ENCODE results near the gene ENOSF1.

ENOSF1 gene

GRCh38 chr18:671405-671804 is 41.0 kb downstream of the ENOSF1 start:
- no peak for DNase-seq

GRCh38 chr18:670522-670921 is 41.9 kb downstream of the ENOSF1 start:
- no peak for DNase-seq

- no peak for DNase-seq
These were observed 43.4 kb downstream of the ENOSF1 start for GRCh38 chr18:669077-669476.

- no peak for DNase-seq
These were observed 44.2 kb downstream of the ENOSF1 start for GRCh38 chr18:668260-668659.

GRCh38 chr18:666628-667027 is 45.8 kb downstream of the ENOSF1 start:
- no peak for DNase-seq

GRCh38 chr18:666177-666576 is 46.3 kb downstream of the ENOSF1 start:
- DNase-seq = no peak

GRCh38 chr18:662197-662596 is 50.2 kb downstream of the ENOSF1 start:
- no peak for DNase-seq

GRCh38 chr18:659597-659996 is 52.8 kb downstream of the ENOSF1 start:
- no peak for DNase-seq

- no peak for DNase-seq
These were observed 53.4 kb downstream of the ENOSF1 start for GRCh38 chr18:658947-659533.

GRCh38 chr18:658001-658946 is 54.2 kb downstream of the ENOSF1 start:
- no peak for DNase-seq

- no peak for DNase-seq
These were observed 55.0 kb downstream of the ENOSF1 start, which contains the start of gene TYMS for GRCh38 chr18:657311-658000. Gene TYMS (plus strand): TSS chr18:657653. CDS start chr18:657743, 90 bp downstream.

- no peak for DNase-seq
These were observed 57.0 kb downstream of the ENOSF1 start for GRCh38 chr18:655445-655844.

GRCh38 chr18:654601-655000 is 57.8 kb downstream of the ENOSF1 start:
- no peak for DNase-seq

GRCh38 chr18:653512-653911 is 58.9 kb downstream of the ENOSF1 start:
- no peak for DNase-seq

- DNase-seq = no peak
These were observed 60.3 kb downstream of the ENOSF1 start for GRCh38 chr18:652131-652530.

GRCh38 chr18:650428-650858 is 62.0 kb downstream of the ENOSF1 start:
- no peak for DNase-seq

GRCh38 chr18:649341-649740 is 63.1 kb downstream of the ENOSF1 start:
- DNase-seq = no peak

GRCh38 chr18:647304-647703 is 65.1 kb downstream of the ENOSF1 start:
- DNase-seq = no peak

GRCh38 chr18:644395-645004 is 67.9 kb downstream of the ENOSF1 start:
- no peak for DNase-seq

GRCh38 chr18:641224-641623 is 71.2 kb downstream of the ENOSF1 start:
- no peak for DNase-seq

- no peak for DNase-seq
These were observed 77.3 kb downstream of the ENOSF1 start for GRCh38 chr18:635171-635570.

GRCh38 chr18:634551-635045 is 77.8 kb downstream of the ENOSF1 start:
- DNase-seq = no peak

- no peak for DNase-seq
These were observed 80.9 kb downstream of the ENOSF1 start for GRCh38 chr18:631560-631959.

Data from effector CD4-positive, alpha-beta T cell (primary cell).